SJCRH30 (cell line): ENCODE results near the gene TACR1. TPM values are rescaled to one million over a fixed set of nuclear protein-coding genes. Genes with fewer than 3 reads are reported as not detected.

ENCODE experiments used
- DNase-seq, 2 experiments: peaks; one replicate each; pipeline ENCODE4 v3.0.0-alpha.2; 2015 to 2020
- H3K27ac ChIP-seq: fragments of 250-450 bp; sonication (Bioruptor Pico); 2 replicates; pipeline ENCODE4 v1.5.1; 2020; ENCODE audit warnings: mild to moderate bottlenecking, moderate library complexity
- H3K27me3 ChIP-seq: fragments of 250-450 bp; sonication (Bioruptor Pico); 2 replicates; pipeline ENCODE4 v1.5.1; 2020; ENCODE audit warnings: mild to moderate bottlenecking, moderate library complexity
- H3K36me3 ChIP-seq: fragments of 250-450 bp; sonication (Bioruptor Pico); 2 replicates; pipeline ENCODE4 v1.5.1; 2020; ENCODE audit warnings: mild to moderate bottlenecking, moderate library complexity
- H3K4me1 ChIP-seq: fragments of 250-450 bp; sonication (Bioruptor Pico); 2 replicates; pipeline ENCODE4 v1.5.1; 2020; ENCODE audit warnings: mild to moderate bottlenecking, moderate library complexity
- H3K4me3 ChIP-seq: fragments of 250-450 bp; sonication (Bioruptor Pico); 2 replicates; pipeline ENCODE4 v1.5.1; 2020; ENCODE audit warnings: mild to moderate bottlenecking, moderate library complexity
- H3K9me3 ChIP-seq: fragments of 250-450 bp; sonication (Bioruptor Pico); replicated peaks from 2 replicates; pipeline ENCODE4 v1.5.1; 2020; ENCODE audit warnings: mild to moderate bottlenecking, moderate library complexity
- total RNA-seq: library from RNA; depleted of rRNA; stranded (reverse); fragments of >200 nt; shearing (Covaris generic); gene quantifications from 2 replicates; pipeline ENCODE4 v1.2.3, GENCODE V29; 2014; rRNA removed

The TACR1 gene
- total RNA-seq, 1 experiment from 2014 or later: not detected

- no peaks in the 10 kb centered on the region for H3K36me3 ChIP-seq
- H3K27me3 ChIP-seq: no peaks in the 10 kb centered on the region
- H3K4me1 ChIP-seq: no peaks in the 10 kb centered on the region
- DNase-seq: no peak
- H3K27ac ChIP-seq: no peak overlapping the region
- no peak overlapping the region for H3K4me3 ChIP-seq
- H3K9me3 ChIP-seq: no peaks in the 10 kb centered on the region
Observed at GRCh38 chr2:75002007-75002406, 197.3 kb downstream of the TACR1 start.

GRCh38 chr2:74999468-74999867 is 199.9 kb downstream of the TACR1 start:
- Histone ChIP-seq H3K27me3 (no peaks in the 10 kb centered on the region), H3K4me1 (no peaks in the 10 kb centered on the region)
- no peak for DNase-seq

More at GRCh38 chr2:74999468-74999867, 199.9 kb downstream of the TACR1 start:
- Histone ChIP-seq H3K9me3 (no peaks in the 10 kb centered on the region), H3K36me3 (no peaks in the 10 kb centered on the region), H3K4me3 (no peak overlapping the region), H3K27ac (no peak overlapping the region)

Other genes with a start within 250 kb of the TACR1 start
- 67.0 and 74.5 TPM in 2 replicates for gene POLE4, start 240.9 kb downstream of the TACR1 start, total RNA-seq